Lower lobe of right lung (tissue), 2 donors: Measurements from ENCODE around the gene TOM1. TPM values are rescaled to one million over a fixed set of nuclear protein-coding genes. Genes with fewer than 3 reads are reported as not detected.

ENCODE experiments used
- ATAC-seq, 2 donors: fragments of 200-7000 bp; cut with Tn5 transposase; one replicate each; pipeline ENCODE4 v1.9.1; 2020 to 2022; ENCODE audit warnings: mild to moderate bottlenecking in 2 of 2, moderate library complexity in 2 of 2
- DNase-seq: peaks from one replicate; pipeline ENCODE4 v3.0.0-alpha.2; 2020
- H3K27ac ChIP-seq: fragments of 200-600 bp; one replicate; pipeline ENCODE4 v1.8.0; 2022
- H3K27me3 ChIP-seq: fragments of 200-600 bp; one replicate; pipeline ENCODE4 v1.8.0; 2022; ENCODE audit warnings: low read depth
- H3K36me3 ChIP-seq: fragments of 200-600 bp; one replicate; pipeline ENCODE4 v1.8.0; 2022; ENCODE audit warnings: mild to moderate bottlenecking
- H3K4me1 ChIP-seq: fragments of 200-600 bp; one replicate; pipeline ENCODE4 v1.8.0; 2022
- H3K4me3 ChIP-seq: fragments of 200-600 bp; one replicate; pipeline ENCODE4 v1.8.0; 2022; ENCODE audit warnings: mild to moderate bottlenecking
- H3K9me3 ChIP-seq: fragments of 200-600 bp; one replicate; pipeline ENCODE4 v1.8.0; 2022
- CTCF ChIP-seq: fragments of 200-600 bp; IDR thresholded peaks from one replicate; pipeline ENCODE4 v1.8.0; 2022; ENCODE audit warnings: antibody characterized with exemption, mild to moderate bottlenecking
- intact Hi-C: fragments of 100-400 bp; cut with DNase I; formaldehyde crosslinking; loops from one replicate; pipeline ENCODE4 v1.11.0; 2022
- total RNA-seq: library from RNA; stranded (reverse); fragmentation: NEBNext Ultra II Directional; extraction: Animal tissue kit (Norgen Biotek cat#: 25700); gene quantifications from one replicate; pipeline ENCODE4 v1.2.1, GENCODE V29; 2021
- donor health status: DM: no; HTN: yes; CAD: no; lungs with severe emphysema.

Gene TOM1
- total RNA-seq, 1 donor from 2014 or later: 70.3 TPM

- TF ChIP-seq CTCF: no peak
- Histone ChIP-seq H3K27me3 (no peaks in the 10 kb centered on the region), H3K4me3 (peak overlapping the region; percentile 79), H3K27ac (peak overlapping the region; percentile 95), H3K36me3 (peaks cover 13% of the 10 kb centered on the region), H3K4me1 (peaks cover 9% of the 10 kb centered on the region), H3K9me3 (no peaks in the 10 kb centered on the region)
- ATAC-seq (no peak), DNase-seq (no peak)
- intact Hi-C loops: no loop called here
Measured at GRCh38 chr22:35258191-35258988, 41.3 kb upstream of the TOM1 start.

- intact Hi-C loops: no loop called here
- peaks cover 78% of the 10 kb centered on the region for H3K36me3 ChIP-seq
- no peak for ATAC-seq
Measured at GRCh38 chr22:35264986-35265385, 34.7 kb upstream of the TOM1 start.

GRCh38 chr22:35266277-35266676 lies 33.4 kb upstream of the TOM1 start:
- H3K27me3 ChIP-seq: no peaks in the 10 kb centered on the region
- H3K9me3 ChIP-seq: no peaks in the 10 kb centered on the region
- H3K4me3 ChIP-seq: no peak overlapping the region
- DNase-seq (no peak), ATAC-seq (no peak)
- intact Hi-C loops: no loop called here
- TF ChIP-seq CTCF: no peak
- H3K27ac ChIP-seq: no peak overlapping the region
- H3K36me3 ChIP-seq: peaks cover 89% of the 10 kb centered on the region
- H3K4me1 ChIP-seq: no peaks in the 10 kb centered on the region

More at GRCh38 chr22:35264986-35265385, 34.7 kb upstream of the TOM1 start:
- no peaks in the 10 kb centered on the region for H3K27me3 ChIP-seq
- no peaks in the 10 kb centered on the region for H3K9me3 ChIP-seq
- no peaks in the 10 kb centered on the region for H3K4me1 ChIP-seq
- H3K4me3 ChIP-seq: no peak overlapping the region
- no peak overlapping the region for H3K27ac ChIP-seq
- TF ChIP-seq CTCF: no peak
- no peak for DNase-seq

- TF ChIP-seq CTCF: no peak
- Histone ChIP-seq H3K27ac (no peak overlapping the region), H3K27me3 (no peaks in the 10 kb centered on the region), H3K4me3 (no peak overlapping the region), H3K4me1 (no peaks in the 10 kb centered on the region), H3K9me3 (no peaks in the 10 kb centered on the region), H3K36me3 (peaks cover 82% of the 10 kb centered on the region)
- no peak for DNase-seq
- no peak for ATAC-seq
- intact Hi-C loops: no loop called here
Measured at GRCh38 chr22:35269630-35270029, 30.1 kb upstream of the TOM1 start.

GRCh38 chr22:35274154-35274871 lies 25.4 kb upstream of the TOM1 start:
- H3K4me3 ChIP-seq: no peak overlapping the region
- DNase-seq (no peak), ATAC-seq (no peak)
- intact Hi-C loops: no loop called here
- H3K4me1 ChIP-seq: no peaks in the 10 kb centered on the region
- H3K27me3 ChIP-seq: no peaks in the 10 kb centered on the region
- no peak overlapping the region for H3K27ac ChIP-seq
- no peak for TF ChIP-seq CTCF
- H3K9me3 ChIP-seq: no peaks in the 10 kb centered on the region
- H3K36me3 ChIP-seq: peaks cover 63% of the 10 kb centered on the region
